Omental fat pad (tissue), 4 donors: ENCODE data around the gene CDH23. TPM values are rescaled to one million over a fixed set of nuclear protein-coding genes. Genes with fewer than 3 reads are reported as not detected.

Experiments
- ATAC-seq: fragments of 150-250 bp; one replicate; pipeline ENCODE4 v1.9.1; 2016; ENCODE audit warnings: mild to moderate bottlenecking, moderate library complexity; ENCODE audit not compliant: low FRiP score
- DNase-seq: peaks from one replicate; pipeline ENCODE4 v3.0.0-alpha.2; 2019; ENCODE audit warnings: low spot score
- total RNA-seq, 4 donors: library from RNA; depleted of rRNA; stranded (reverse); fragments of >200 nt; gene quantifications; one replicate each; pipeline ENCODE4 v1.1.0, GENCODE V29; 2016
- TF ChIP-seq, protein P1 (sequence below), 3 donors: fragments of 450-650 bp; IDR thresholded peaks; one replicate each; pipeline ENCODE4 v1.5.1; 2016 to 2017; ENCODE audit warnings: antibody characterized with exemption in 3 of 3, mild to moderate bottlenecking in 3 of 3, moderate library complexity in 2 of 3

Gene CDH23
- total RNA-seq, 4 donors from 2014 or later = 25.3 to 41.9 (median 34.4) TPM

- ATAC-seq (no peak), DNase-seq (no peak)
- TF ChIP-seq, protein P1, sequence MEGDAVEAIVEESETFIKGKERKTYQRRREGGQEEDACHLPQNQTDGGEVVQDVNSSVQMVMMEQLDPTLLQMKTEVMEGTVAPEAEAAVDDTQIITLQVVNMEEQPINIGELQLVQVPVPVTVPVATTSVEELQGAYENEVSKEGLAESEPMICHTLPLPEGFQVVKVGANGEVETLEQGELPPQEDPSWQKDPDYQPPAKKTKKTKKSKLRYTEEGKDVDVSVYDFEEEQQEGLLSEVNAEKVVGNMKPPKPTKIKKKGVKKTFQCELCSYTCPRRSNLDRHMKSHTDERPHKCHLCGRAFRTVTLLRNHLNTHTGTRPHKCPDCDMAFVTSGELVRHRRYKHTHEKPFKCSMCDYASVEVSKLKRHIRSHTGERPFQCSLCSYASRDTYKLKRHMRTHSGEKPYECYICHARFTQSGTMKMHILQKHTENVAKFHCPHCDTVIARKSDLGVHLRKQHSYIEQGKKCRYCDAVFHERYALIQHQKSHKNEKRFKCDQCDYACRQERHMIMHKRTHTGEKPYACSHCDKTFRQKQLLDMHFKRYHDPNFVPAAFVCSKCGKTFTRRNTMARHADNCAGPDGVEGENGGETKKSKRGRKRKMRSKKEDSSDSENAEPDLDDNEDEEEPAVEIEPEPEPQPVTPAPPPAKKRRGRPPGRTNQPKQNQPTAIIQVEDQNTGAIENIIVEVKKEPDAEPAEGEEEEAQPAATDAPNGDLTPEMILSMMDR (IDR thresholded peaks at IDR 0.05) = no peak
These were observed 74.3 kb downstream of the CDH23 start for GRCh38 chr10:71471006-71471405.

DNA sequence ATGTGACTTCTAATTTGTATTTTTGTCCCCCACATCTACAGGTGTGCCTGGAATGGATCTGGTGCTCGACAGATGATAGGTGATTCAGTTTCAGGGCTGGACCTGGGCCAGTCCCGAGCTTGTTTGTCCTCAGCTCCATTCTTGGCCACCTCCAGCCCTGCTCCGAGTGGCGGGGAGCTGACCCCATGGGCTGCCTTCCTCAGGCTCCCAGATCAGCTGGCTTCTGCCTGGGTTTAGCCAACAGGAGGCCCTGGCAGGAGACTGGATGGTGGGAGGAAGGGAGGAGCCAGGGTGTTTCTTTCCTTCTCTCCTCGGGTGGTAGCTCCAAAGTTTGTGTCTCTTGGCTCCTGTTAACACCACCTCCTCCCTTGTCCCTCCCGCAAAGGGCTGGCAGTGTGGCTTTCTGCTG, 75.2 kb downstream of the CDH23 start:
- no peak for ATAC-seq
- TF ChIP-seq, protein P1 (IDR thresholded peaks at IDR 0.05) = no peak
- no peak for DNase-seq

GRCh38 chr10:71472466-71472865, 75.7 kb downstream of the CDH23 start:
- TF ChIP-seq, protein P1 (IDR thresholded peaks at IDR 0.05) = no peak

DNA sequence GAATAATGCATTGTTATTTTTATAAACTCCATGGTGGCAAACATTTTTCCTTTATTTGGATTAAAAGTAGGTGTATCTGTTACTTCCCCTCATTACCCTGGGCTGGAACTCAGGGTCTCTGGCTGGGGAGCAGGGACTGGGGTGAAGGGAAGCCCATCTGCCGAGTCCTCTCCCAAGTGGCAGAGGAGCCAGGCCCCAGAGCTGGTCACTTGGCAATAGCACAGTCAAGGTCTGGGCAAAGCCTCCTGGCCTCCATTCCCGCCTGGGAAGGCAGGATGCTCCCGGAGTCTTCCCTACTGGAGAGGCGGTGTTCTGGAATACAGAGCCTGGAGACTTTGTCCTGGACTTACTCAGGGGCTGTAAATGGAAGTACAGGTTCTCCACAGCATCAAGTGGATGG, 76.2 kb downstream of the CDH23 start:
- TF ChIP-seq, protein P1 (IDR thresholded peaks at IDR 0.05) = no peak
- no peak for DNase-seq
- no peak for ATAC-seq

More at GRCh38 chr10:71472466-71472865, 75.7 kb downstream of the CDH23 start:
- DNase-seq (no peak), ATAC-seq (no peak)

DNA sequence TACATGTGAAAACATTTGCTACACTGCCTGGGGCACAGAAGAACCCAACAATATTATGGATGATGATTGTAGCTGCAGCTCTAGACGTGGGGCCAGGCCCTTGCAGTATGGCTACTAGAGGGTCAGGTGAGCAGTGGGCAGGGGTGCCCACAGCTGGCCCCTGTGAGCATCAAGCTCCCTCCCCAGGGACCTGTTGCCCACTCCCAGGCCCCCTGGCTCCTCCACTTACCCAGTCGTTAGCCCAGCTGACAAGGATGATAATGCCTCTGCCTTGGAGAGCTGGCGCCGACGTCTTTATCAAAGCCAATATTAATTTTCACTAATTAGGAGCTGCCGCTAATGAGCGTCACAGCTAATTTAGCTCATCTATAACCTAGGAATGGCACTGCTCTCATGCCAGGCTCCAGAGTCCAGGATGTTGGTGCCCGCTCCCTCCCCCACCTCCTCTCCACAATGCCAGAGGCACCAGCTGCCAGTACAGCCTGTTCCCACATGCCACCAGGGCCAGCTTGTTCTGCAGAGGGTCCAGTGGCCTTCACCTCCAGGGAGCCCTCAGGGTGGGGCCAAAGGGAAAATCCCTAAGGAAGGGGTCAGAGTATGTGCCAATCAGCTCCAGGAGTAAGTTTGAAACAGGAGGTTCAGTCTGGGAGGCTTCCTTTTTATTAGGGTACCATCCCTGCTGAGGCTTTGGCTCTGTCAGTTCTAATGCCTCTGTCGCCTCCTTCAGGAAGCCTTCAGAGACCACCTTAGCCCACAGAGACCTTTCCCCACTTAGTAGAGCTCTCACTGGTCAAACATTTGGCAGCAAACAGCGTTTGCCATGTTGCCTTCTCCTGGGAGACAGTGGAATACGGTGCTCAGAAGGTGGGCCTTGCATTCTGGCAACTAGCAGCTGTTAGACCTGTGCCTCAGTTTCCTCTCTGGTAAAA, 77.2 kb downstream of the CDH23 start:
- ATAC-seq = no peak
- DNase-seq = no peak
- TF ChIP-seq, protein P1 (IDR thresholded peaks at IDR 0.05) = no peak

DNA sequence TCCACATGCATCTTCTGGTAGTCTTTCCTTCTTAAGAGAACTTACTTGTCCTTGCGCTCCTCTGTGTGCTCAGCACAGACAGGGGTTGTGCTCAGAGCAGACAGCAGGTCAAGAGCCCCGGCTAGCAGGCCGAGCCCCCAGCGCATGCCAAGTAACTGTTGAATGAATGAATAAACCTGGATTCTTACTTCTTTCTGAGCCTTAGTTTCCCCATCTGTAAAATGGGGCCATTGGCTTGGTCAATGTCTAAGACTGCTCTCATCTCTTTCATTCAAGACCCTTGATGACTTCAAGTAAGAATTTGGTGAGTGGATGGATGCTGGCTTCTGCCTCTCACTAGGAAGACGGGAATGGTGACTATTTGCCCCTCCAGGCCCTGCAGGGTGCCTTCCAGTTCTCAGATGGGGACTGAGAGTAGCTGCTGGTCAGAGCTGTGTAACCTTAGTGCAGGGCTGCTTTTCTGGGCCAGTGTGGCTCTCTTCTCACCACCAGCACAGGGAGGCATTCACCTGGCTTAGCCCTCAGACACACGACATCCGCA, 78.1 kb downstream of the CDH23 start:
- no peak for DNase-seq
- TF ChIP-seq, protein P1 (IDR thresholded peaks at IDR 0.05) = no peak
- no peak for ATAC-seq
